Neural cell (in vitro differentiated cells): Measurements from ENCODE around the gene TNS1.

Experiments used
- EP300 ChIP-seq: fragments of 450-650 bp; conservative IDR thresholded peaks from 2 replicates; pipeline ENCODE4 v1.6.1; 2014; ENCODE audit warnings: antibody characterized with exemption, mild to moderate bottlenecking, moderate library complexity; ENCODE audit not compliant: poor library complexity, severe bottlenecking
- EZH2 ChIP-seq: fragments of 200-600, 300-800 bp; shearing (Covaris generic), sonication (generic); IDR thresholded peaks from 2 replicates; pipeline ENCODE4 v1.6.1; 2014; ENCODE audit warnings: antibody characterized with exemption, low read length, borderline replicate concordance, mild to moderate bottlenecking; ENCODE audit not compliant: insufficient read depth, poor library complexity, severe bottlenecking
- POLR2AphosphoS5 ChIP-seq: IDR thresholded peaks from 2 replicates; pipeline ENCODE4 v1.6.1; 2012
- TF ChIP-seq, protein P1 (sequence below): fragments of 450-650 bp; IDR thresholded peaks from 2 replicates; pipeline ENCODE4 v1.5.1; 2014; ENCODE audit warnings: antibody characterized with exemption, mild to moderate bottlenecking, moderate library complexity; ENCODE audit not compliant: poor library complexity, severe bottlenecking

- TF ChIP-seq, protein P1, sequence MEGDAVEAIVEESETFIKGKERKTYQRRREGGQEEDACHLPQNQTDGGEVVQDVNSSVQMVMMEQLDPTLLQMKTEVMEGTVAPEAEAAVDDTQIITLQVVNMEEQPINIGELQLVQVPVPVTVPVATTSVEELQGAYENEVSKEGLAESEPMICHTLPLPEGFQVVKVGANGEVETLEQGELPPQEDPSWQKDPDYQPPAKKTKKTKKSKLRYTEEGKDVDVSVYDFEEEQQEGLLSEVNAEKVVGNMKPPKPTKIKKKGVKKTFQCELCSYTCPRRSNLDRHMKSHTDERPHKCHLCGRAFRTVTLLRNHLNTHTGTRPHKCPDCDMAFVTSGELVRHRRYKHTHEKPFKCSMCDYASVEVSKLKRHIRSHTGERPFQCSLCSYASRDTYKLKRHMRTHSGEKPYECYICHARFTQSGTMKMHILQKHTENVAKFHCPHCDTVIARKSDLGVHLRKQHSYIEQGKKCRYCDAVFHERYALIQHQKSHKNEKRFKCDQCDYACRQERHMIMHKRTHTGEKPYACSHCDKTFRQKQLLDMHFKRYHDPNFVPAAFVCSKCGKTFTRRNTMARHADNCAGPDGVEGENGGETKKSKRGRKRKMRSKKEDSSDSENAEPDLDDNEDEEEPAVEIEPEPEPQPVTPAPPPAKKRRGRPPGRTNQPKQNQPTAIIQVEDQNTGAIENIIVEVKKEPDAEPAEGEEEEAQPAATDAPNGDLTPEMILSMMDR: no peak
- TF ChIP-seq POLR2AphosphoS5: no peak
- TF ChIP-seq EP300: no peak
- TF ChIP-seq EZH2: no peak
Measured at GRCh38 chr2:218031261-218031660, 28.5 kb upstream of the TNS1 start.
